GM23338 (cell line): Measurements from ENCODE around the gene XKR7. TPM values are rescaled to one million over a fixed set of nuclear protein-coding genes. Genes with fewer than 3 reads are reported as not detected.

Experiments
- CREB1 ChIP-seq: fragments of 250-450 bp; sonication (Bioruptor Pico); IDR thresholded peaks from 2 replicates; pipeline ENCODE4 v1.5.0; 2020; ENCODE audit warnings: low read depth, mild to moderate bottlenecking, moderate library complexity
- EZH2 ChIP-seq: fragments of 200-600 bp; sonication (generic); IDR thresholded peaks from one replicate; pipeline ENCODE4 v1.8.0; 2017; ENCODE audit warnings: antibody characterized with exemption, mild to moderate bottlenecking, low read depth; ENCODE audit not compliant: unreplicated experiment
- EZH2phosphoT487 ChIP-seq: fragments of 200-600 bp; sonication (generic); IDR thresholded peaks from one replicate; pipeline ENCODE4 v1.8.1; 2018; ENCODE audit warnings: antibody characterized with exemption; ENCODE audit not compliant: unreplicated experiment
- ZNF114 ChIP-seq: fragments of 250-450 bp; sonication (Bioruptor Pico); IDR thresholded peaks from 2 replicates; pipeline ENCODE4 v1.5.0; 2020; ENCODE audit warnings: mild to moderate bottlenecking, moderate library complexity
- ZNF331 ChIP-seq: fragments of 250-450 bp; sonication (Bioruptor Pico); IDR thresholded peaks from 2 replicates; pipeline ENCODE4 v1.5.0; 2020; ENCODE audit warnings: low read depth, mild to moderate bottlenecking, moderate library complexity
- polyA plus RNA-seq: library from polyadenylated mRNA; unstranded; fragments of >200 nt; fragmentation: Nextera tagmentation; extraction: Ambion mirVana; gene quantifications from 2 replicates; pipeline ENCODE4 v1.2.1, GENCODE V29; 2016
- total RNA-seq: library from RNA; depleted of rRNA; stranded (reverse); fragments of >200 nt; shearing (Covaris generic); gene quantifications from 2 replicates; pipeline ENCODE4 v1.2.3, GENCODE V29; 2014
- TF ChIP-seq, protein P1 (sequence below): fragments of 250-450 bp; sonication (Bioruptor Pico); IDR thresholded peaks from 2 replicates; pipeline ENCODE4 v1.5.0; 2020; ENCODE audit warnings: mild to moderate bottlenecking, moderate library complexity
- TF ChIP-seq, protein P2 (sequence below): IDR thresholded peaks from one replicate; pipeline ENCODE4 v1.6.1; 2018; ENCODE audit warnings: antibody characterized with exemption; ENCODE audit not compliant: unreplicated experiment

XKR7 gene
- total and polyA plus RNA-seq, 2 experiments from 2014 or later: 0.61 to 3.9 TPM

DNA sequence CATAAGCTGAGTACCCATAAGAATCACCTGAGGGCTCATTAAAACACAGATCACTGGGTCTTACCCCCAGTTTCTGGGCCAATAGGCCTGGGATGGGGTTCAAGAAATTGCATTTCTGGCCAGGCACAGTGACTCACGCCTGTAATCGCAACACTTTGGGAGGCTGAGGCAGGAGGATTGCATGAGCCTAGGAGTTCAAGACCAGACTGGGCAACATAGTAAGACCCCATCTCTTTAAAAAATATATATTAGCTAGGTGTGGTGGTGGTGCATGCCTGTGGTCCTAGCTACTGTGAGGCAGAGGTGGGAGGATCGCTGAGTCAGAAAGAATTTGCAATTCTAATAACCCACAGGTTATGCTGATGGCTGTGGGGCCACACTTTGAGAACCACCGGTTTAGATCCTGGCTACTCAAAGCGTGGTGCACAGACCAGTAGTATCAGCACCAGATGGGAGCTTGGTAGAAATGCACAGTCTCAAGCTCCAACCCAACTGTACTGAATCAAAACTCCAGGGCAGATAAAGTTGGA is 44.3 kb downstream of the XKR7 start (continued):
- TF ChIP-seq, protein P1, sequence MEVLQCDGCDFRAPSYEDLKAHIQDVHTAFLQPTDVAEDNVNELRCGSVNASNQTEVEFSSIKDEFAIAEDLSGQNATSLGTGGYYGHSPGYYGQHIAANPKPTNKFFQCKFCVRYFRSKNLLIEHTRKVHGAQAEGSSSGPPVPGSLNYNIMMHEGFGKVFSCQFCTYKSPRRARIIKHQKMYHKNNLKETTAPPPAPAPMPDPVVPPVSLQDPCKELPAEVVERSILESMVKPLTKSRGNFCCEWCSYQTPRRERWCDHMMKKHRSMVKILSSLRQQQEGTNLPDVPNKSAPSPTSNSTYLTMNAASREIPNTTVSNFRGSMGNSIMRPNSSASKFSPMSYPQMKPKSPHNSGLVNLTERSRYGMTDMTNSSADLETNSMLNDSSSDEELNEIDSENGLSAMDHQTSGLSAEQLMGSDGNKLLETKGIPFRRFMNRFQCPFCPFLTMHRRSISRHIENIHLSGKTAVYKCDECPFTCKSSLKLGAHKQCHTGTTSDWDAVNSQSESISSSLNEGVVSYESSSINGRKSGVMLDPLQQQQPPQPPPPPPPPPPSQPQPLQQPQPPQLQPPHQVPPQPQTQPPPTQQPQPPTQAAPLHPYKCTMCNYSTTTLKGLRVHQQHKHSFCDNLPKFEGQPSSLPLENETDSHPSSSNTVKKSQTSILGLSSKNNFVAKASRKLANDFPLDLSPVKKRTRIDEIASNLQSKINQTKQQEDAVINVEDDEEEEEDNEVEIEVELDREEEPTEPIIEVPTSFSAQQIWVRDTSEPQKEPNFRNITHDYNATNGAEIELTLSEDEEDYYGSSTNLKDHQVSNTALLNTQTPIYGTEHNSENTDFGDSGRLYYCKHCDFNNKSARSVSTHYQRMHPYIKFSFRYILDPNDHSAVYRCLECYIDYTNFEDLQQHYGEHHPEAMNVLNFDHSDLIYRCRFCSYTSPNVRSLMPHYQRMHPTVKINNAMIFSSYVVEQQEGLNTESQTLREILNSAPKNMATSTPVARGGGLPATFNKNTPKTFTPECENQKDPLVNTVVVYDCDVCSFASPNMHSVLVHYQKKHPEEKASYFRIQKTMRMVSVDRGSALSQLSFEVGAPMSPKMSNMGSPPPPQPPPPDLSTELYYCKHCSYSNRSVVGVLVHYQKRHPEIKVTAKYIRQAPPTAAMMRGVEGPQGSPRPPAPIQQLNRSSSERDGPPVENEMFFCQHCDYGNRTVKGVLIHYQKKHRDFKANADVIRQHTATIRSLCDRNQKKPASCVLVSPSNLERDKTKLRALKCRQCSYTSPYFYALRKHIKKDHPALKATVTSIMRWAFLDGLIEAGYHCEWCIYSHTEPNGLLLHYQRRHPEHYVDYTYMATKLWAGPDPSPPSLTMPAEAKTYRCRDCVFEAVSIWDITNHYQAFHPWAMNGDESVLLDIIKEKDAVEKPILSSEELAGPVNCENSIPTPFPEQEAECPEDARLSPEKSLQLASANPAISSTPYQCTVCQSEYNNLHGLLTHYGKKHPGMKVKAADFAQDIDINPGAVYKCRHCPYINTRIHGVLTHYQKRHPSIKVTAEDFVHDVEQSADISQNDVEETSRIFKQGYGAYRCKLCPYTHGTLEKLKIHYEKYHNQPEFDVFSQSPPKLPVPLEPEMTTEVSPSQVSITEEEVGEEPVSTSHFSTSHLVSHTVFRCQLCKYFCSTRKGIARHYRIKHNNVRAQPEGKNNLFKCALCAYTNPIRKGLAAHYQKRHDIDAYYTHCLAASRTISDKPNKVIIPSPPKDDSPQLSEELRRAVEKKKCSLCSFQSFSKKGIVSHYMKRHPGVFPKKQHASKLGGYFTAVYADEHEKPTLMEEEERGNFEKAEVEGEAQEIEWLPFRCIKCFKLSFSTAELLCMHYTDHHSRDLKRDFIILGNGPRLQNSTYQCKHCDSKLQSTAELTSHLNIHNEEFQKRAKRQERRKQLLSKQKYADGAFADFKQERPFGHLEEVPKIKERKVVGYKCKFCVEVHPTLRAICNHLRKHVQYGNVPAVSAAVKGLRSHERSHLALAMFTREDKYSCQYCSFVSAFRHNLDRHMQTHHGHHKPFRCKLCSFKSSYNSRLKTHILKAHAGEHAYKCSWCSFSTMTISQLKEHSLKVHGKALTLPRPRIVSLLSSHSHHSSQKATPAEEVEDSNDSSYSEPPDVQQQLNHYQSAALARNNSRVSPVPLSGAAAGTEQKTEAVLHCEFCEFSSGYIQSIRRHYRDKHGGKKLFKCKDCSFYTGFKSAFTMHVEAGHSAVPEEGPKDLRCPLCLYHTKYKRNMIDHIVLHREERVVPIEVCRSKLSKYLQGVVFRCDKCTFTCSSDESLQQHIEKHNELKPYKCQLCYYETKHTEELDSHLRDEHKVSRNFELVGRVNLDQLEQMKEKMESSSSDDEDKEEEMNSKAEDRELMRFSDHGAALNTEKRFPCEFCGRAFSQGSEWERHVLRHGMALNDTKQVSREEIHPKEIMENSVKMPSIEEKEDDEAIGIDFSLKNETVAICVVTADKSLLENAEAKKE (CRISPR knock-in tag): no peak
- no peak for TF ChIP-seq ZNF331 (CRISPR knock-in tag)
- TF ChIP-seq, protein P2, sequence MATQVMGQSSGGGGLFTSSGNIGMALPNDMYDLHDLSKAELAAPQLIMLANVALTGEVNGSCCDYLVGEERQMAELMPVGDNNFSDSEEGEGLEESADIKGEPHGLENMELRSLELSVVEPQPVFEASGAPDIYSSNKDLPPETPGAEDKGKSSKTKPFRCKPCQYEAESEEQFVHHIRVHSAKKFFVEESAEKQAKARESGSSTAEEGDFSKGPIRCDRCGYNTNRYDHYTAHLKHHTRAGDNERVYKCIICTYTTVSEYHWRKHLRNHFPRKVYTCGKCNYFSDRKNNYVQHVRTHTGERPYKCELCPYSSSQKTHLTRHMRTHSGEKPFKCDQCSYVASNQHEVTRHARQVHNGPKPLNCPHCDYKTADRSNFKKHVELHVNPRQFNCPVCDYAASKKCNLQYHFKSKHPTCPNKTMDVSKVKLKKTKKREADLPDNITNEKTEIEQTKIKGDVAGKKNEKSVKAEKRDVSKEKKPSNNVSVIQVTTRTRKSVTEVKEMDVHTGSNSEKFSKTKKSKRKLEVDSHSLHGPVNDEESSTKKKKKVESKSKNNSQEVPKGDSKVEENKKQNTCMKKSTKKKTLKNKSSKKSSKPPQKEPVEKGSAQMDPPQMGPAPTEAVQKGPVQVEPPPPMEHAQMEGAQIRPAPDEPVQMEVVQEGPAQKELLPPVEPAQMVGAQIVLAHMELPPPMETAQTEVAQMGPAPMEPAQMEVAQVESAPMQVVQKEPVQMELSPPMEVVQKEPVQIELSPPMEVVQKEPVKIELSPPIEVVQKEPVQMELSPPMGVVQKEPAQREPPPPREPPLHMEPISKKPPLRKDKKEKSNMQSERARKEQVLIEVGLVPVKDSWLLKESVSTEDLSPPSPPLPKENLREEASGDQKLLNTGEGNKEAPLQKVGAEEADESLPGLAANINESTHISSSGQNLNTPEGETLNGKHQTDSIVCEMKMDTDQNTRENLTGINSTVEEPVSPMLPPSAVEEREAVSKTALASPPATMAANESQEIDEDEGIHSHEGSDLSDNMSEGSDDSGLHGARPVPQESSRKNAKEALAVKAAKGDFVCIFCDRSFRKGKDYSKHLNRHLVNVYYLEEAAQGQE: no peak
- no peak for TF ChIP-seq ZNF114
- TF ChIP-seq EZH2phosphoT487: no peak
- TF ChIP-seq CREB1 (CRISPR knock-in tag): no peak
- TF ChIP-seq EZH2: no peak
